GM11168 (cell line): ENCODE measurements around the gene FOS.

ENCODE experiments used
- in situ Hi-C: fragments of 300-500 bp; cut with MboI; formaldehyde crosslinking; loops from one replicate; pipeline ENCODE4 v1.12.0; 2022; ENCODE audit warnings: low sequenced_read_pairs; ENCODE audit not compliant: unreplicated experiment

Gene FOS

DNA sequence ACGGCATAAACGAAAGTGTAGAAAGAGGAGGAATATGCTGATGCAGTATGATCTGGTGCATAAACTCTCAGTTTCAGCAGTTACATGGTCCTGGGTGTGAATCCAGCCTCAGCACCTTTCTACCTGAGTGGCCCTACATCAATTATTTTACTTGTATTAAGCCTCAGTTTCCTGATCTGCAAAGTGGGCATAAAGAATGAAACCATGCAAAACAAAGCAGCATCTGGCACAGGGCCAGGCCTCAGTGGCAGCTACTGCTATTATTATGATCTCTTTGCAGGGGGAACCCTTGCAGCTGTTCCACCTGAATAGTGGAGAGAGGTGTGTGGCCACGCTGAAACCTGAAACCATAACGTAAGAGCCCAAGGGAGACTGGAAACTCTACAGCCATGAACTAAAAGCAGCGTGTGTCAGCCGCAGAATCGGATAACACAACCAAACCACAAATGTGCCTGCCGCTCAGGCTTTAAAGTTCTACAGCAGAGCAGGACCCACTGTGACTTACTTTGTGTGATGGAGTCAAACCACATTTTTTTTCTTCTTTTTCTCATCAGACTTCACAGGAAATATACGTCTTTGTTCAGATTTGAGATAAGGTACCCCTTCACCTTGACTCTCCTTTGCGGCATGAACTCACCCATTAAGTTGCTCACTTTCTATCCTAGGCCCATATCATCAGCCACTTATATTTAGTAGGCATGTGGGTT is 29.2 kb upstream of the FOS start:
- in situ Hi-C loops, result no loop called here

DNA sequence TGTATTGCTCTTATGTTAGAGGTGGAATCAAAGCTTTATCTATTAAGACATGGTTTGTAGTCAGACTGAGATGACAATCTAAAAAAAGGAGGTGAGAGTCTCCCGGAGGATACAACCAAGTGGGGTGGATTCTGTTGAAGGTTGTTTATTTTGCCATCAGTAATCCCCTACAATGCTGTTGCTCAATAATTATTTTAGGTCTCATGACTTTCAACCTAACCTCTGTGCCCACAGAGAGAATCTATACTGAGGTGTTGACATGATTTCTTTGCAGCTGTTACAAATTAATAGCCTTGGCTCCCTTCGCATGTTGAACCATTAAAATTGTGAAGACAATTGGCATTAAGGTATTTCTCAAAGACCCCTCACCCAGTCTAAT is 28.7 kb upstream of the FOS start:
- in situ Hi-C loops, result no loop called here

DNA sequence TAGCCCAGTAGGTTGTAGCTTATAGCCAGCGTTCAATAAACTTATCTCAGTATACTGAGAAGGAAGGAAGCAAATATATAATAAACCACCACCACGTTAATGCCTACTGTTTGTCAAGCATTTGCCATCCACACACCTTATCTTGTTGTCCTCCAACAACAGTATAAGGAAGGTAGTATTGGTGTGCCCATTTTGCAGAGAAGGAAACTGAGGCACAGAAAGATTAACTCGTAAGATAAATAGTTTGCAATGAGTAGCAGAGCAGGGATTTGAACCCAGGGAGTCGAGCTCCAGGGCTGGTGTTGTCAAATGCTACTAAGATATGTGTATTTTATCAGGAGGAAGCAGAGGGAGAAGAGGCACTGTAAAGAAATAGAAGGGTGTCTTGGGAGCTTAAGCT is 27.8 kb upstream of the FOS start:
- in situ Hi-C loops, result no loop called here

DNA sequence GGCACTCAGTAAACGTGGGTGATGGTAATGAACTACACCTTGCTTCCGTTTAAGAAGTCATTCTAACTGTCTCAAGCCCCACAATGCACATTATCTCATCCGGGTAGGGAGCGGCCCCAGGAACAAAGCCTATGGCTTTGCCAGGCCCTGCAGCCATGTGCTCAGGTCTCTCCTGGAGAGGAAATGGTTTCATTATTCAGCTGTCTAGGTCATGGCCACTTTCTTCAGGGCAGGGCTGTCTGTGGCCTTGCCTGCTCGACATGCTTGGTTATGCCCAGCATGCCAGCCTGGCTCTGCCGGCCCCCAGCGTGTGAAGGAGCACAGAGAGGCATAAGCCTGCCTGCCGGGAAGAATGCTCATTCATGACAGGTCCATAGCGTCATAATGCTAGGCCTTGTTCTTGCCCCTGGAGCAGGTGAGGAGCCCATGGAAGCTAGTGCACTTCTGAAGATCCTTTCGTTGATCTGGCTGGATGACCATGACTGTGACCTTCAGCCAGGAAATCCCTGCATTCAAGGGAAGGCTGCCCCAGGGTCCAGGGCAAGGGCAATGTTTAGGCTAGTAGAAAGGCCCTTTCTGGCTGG is 26.3 kb upstream of the FOS start:
- in situ Hi-C loops, result no loop called here

DNA sequence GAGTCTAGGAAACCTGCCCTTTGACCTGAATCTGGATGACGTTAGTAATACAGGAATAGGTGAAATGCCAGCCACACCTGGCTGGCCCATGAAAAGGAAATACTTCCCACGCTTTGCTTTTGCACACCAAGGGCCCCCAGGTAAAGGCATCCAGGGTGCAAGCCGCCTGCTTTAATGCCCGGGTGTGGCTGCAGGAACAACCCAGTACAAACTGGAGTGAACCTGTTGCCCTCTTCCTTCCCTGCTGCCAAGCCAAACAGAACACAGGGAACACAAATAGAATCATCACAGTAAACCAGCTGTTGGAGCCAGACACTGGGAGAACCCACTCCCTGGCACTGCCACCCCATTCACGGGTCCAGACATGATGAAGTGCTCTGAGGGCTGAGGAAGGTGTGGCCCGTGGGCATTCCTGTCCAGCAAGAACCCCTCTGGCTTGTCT is 24.2 kb upstream of the FOS start:
- in situ Hi-C loops, result no loop called here

DNA sequence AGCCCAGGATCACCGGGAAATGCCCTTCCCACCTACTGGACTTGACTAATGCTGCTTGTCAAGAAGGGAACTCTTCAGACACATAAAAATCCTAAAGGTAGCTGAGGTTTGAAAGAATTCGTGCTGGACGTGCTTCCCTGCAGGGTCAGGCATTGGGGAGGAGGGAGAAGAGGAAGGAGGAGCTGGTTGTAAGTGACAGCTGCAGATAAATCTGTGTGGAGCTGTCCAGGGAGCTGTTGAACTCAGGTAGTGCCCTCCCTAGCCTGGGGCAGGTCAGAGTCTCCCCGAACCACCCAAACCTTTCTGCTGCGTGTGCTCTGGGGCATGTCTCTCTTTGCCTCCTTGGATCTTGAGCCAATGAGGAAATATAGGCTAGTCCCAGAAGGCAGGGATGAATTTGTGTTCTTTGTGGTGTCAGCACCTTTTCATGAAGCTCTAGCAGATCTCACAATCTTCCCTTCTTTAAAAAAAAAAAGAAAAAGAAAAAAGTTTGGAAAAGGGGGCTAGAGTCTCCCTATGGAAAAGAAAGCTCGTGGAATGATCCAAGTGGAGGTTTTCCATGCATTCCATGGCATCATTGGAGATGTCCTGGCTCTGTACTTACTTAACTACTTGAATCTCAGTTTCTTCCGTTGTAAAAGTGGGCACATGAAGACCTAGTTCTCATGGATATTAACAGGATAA is 23.6 kb upstream of the FOS start:
- in situ Hi-C loops, result no loop called here

DNA sequence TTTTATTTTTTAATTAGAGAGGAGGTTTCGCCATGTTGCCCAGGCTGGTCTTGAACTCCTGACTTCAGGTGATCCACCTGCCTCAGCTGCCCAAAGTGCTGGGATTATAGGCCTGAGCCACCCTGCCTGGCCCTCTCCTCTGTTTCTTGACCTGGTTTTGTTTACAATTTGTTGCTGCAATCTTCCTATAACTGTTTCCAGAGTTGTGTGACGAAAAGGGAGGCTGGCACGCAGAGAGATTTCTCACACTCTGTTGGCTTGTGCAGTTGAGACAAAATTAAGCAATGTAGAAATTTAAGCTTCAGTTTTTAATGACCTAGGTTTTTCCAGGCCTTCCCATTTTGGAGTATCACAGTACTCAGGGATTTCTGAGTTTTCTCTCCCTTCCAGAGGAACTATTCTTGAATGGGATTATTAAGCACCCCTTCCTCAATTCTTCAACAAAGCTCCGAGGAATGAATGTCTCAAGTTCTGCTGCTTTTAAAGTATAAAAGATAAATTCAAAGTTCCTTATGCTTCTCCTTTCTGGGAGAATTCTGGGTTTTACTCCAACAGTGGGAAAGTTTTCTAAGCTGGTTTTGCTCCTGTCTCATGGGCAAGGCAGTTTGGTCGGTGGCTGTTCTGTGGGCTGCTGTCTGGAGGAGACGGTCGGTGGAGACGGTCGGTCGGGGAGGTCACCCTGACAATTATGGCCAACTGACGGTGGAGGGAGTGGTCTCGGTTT is 20.4 kb upstream of the FOS start:
- in situ Hi-C loops, result no loop called here

DNA sequence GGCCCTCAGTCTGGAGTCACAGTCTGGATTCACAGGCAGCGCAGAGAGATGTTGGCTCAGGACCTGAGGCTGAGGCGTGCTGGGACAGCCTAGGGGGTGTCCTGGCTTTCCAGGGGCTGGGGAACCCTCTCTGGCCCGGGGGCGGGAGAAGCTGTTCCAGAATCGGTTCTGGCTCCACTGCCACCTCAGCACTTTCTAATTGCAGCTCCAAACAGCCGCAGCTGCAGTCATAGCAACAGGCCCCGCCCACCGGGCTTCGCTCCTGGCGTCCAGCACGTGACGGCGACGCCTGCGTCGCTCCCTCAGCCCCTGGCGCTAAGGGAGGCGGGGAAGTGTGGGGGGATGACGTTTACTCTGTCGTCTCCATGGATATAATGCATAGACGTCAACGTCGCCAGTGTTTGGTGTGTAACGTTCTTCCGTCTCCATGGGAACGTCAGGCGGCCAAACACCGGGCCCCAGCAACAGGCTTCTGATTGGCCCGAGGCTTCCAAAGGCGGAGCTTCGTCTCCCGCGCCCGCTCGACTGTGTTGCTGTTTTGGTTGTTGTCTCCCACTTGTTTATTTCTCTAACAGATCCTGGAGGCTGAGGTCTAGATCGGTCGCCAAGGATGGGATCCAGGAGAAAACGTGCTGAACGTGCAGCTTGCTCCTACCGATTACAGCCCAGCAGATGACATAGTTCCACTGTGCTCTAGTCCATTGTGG is 19.7 kb upstream of the FOS start:
- in situ Hi-C loops, result no loop called here

DNA sequence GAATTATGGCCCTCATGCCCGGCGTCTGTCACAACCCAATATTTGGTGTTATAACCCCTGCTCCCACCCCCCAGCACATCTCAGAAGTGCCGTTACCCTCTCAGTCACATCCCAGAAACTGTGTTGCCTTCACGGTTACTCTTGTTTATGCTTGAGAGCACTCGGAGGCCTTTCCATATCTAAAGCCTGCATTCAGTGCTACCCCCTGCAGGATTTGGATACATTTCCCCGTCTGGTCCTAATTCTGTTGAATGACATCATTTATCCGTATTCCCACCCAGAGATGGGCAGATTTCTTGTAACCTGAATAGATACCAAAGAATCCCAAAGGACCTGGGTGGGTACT is 19.1 kb upstream of the FOS start:
- in situ Hi-C loops, result no loop called here

DNA sequence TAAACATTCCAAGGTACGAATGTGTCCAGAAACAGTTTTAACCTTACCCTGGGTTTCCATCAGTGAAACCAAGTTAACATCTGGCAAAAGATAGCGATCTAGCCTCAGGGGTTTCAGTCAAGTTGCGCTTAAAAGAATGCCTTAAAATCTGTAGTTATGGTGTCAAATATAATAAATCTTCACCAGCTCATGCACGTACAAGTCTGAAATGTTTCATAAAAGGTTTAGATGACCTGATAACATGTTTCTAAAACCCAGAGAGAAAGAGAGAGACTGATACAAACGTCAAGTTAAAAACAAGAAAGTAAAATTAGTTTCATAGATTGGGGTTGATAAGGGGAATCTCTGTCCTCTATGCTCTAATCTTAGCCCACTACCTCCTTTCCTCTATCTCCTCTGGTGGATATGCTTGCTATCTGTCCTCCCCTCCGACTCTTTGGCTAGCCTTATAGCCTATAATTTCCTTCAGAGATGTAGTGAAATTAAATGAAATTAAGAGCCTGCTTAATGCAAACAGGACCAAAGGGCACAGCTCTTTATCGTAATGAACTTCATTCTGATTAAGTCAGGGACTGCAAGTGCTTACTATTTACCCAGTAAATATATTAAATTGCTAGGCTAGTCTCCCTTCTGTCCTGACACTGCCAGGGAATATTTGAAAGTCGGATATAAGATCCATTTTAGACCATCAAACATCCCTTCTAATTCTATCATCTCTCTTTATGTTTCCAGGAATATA is 18.4 kb upstream of the FOS start:
- in situ Hi-C loops, result no loop called here

DNA sequence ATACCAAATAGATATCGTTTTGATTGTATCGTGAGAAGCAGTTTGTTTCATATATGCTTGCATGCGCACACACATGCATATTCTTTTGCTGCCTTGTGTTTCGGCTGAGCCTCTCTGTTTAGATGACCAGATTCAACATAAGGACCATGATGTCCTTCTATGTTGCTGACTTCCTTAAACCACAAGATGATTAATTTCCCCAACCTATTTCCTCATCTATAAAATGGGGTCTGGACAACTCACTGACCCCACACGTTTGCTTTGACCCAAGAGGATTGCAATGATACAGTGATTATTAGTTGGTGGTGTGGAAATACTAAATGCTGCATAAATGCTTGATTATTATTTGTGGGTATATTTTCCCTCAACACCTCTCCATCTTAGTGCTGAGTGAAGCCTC is 16.8 kb upstream of the FOS start:
- in situ Hi-C loops, result no loop called here

DNA sequence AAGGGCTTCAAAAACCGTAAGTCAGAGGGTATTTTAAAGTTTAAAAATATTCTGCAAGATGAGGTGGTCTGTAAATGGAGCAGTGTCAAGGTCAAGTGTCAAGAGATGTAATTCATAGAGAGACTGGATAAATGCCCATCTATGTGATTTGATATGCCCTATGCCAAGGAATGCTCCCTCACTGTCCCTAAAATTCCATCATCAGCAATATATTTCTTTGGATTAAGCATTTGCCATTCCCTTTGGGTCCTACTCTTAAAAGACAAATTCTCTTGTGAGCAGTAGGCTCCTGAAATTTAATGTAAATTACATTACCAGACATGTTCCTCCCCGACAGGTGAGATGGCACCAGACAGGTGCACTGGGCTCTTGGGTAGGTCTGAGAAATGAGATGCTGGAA is 16.0 kb upstream of the FOS start:
- in situ Hi-C loops, result no loop called here

DNA sequence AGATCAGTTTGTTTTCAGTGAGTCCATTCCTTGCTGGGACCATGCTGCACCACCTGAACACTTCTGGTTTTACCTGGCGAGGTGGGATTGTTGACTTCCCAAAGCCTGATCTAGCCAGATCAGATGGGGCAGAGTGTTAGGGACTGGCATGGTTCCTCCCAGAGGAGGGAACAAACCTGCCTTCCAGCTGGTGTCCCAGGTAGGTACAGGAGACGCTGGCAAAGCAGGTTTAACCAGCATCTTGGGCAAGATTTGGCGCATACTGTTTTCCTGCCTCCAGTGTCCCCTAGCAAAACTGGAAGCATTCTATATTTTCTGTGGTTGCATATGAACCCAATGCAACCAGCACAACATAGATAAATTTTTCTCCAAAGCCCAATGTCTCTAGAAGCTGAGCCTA is 14.6 kb upstream of the FOS start:
- in situ Hi-C loops, result no loop called here

DNA sequence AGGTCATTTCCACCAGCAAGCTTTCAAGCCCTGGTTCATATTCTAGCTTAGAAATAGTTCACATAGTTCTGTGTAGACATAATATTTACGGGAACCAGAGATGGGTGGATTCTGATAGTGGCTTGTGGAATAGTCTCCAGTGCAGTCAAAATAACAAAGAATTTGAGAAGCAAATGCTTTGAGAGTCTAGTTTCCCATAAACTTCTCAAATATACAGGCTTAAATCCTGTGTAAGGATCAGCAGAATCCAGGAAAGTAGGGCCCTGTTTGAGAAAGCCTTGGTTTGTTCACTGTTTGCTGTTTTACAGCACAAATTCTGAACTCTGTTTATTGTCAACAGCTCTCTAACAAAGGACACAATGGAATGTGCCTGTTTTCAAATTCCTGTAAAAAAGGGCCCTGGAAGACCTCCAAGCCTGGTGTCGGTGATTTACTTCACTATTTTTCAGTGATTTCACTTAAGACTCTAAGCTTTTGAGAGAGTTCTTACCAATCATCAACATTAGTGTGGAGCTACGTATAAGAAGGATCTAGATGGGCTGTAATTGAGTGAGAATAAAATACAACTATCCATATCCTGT is 11.4 kb upstream of the FOS start:
- in situ Hi-C loops, result no loop called here

DNA sequence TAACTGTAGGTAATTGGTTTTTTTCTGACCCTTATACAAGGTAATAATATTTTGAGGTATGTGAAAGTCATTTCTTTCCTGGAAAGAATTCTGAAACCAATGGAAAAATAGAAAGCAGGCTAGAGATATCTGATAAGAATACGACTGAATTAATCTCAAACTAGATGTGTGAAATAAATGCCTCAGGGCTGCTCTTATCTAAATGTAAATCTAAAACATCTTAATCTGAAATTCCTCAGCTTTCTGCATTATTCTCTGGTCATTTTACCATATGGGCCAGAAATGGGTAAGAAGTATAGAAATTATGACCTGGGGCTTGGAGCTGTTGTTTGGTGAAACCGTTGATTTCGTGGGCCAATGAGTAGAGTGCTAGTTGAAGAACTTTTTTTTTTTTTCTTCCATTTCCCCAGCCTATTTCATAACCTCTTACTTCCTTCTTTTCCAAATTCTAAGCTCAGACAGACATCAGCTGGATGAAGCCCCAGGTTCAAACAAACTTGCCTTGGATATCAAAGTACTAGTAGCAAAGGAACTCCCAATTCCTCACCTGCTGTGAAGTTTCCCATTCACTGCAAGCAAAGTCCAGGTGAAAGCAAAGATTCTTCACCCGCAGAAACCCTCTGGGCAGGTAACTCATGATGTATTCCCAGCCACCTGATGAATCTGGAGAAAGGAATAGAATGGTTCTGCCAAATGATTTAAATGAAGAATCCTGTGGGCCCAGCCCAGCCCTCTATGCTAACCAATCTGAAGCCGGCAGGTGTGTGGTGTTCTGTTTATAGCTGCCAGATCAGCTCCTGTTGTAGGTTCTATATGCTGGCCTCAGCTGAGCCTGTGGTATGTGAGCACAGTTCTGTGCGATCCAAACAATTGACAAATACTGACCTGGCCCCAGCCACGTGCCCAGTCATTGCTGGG is 9.7 kb upstream of the FOS start:
- in situ Hi-C loops, result no loop called here

DNA sequence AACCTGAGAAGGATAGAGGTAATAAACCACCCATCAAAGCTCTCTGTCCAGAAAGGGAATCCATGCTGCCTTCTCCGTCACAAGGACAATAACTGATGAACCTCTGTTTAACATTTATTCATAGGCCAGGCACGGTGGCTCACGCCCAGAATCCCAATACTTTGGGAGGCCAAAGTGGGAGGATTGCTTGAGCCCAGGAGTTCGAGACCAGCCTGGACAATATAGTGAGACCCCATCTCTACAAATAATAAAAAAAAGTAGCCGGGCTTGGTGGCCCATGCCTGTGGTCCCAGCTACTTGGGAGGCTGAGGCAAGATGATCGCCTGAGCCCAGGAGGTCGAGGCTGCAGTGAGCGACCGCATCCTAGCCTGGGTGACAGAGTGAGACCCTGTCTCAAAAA is 7.1 kb upstream of the FOS start:
- in situ Hi-C loops, result no loop called here

DNA sequence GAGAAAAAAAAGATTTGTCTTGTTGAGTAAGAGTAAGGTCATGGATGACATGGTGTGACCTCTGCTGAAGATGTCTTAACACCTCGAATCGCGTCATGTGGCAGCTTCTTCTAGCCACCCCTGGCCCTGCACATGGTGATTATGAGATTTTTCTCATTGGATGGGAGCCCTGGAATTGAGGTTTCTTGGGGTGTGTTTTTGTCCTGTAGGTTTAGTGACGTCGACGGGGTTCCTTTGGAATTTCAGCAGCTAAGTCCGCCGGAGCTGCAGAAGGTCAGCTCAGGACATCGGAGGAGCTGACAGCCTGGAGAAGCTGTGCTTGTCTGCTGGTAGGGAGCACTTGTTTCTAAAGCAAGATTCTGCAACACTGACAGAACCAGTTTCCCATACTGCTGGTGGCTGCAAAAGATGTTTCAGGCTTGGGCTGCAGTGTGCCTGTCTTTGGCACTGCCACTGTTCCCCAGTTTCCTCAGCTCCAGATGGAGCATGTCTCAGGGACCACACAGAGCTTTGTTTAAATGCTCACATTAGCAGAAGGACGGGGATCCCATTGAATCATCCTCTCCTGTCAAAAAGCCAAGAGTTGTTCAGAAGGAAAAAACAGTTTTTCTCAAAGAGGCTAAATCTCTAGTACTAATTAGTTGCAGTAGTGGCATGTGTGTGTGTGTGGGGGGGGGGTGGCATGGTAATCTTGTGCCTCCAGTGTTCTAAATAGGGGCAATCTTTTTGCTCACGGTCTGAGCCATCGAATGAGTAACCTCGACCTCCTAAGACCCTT is 5.2 kb upstream of the FOS start:
- in situ Hi-C loops, result no loop called here
